ENCODE measurements around the gene PTTG1IP. TPM values are rescaled to one million over a fixed set of nuclear protein-coding genes. Genes with fewer than 3 reads are reported as not detected.

Gene PTTG1IP
- total and polyA plus RNA-seq, 10 of the 15 experiments (the other 5 are each of a cell fraction or from before 2014, with no cell fraction given) = 2.4 to 56.4 (median 44.4) TPM

GRCh38 chr21:44815852-44816628 is 57.5 kb downstream of the PTTG1IP start:
- ChIA-PET CTCF (interaction anchor here (0.7 to 1.6 kb wide), 4 partner anchors 11 to 109 kb away, joined by 3 to 8 read pairs (median 5); no protein-coding TSS in a partner anchor), SMC1A (ENCODE audit: uncharacterized antibody, unreplicated experiment) (interaction anchor here (0.6 to 1.0 kb wide), 2 partner anchors 14 to 479 kb away, joined by 3 read pairs; partner anchors contain the start of gene UBE2G2), RAD21 (ENCODE audit: unreplicated experiment) (no interaction called here), POLR2A (interaction anchor here (0.5 to 1.7 kb wide), 3 partner anchors 12 to 57 kb away, joined by 3 to 4 read pairs (median 3); no protein-coding TSS in a partner anchor)
- in situ Hi-C loops (cut with MboI) = no loop called here
- FAIRE-seq = no peak
- peaks cover 0 to 2% of the 10 kb centered on the region in 2 experiments; a peak in 3 of 4 replicates for H3K36me3 ChIP-seq (ENCODE audit: control insufficient read depth in 2 of 2, insufficient read depth in 2 of 2, low read length in 1 of 2)
- WGBS (ENCODE audit: insufficient coverage, insufficient replicate concordance, low lambda C conversion rate, missing lambda C conversion rate) = 64% methylated on average over 10 of the region's 10 CpGs
- H3K9me3 ChIP-seq (replicated peaks; ENCODE audit: control insufficient read depth, insufficient read depth, low read length) = no peaks in the 10 kb centered on the region; the same call in 2 of the 3 replicates
- TSS peak; percentile 51 for BruUV-seq (replicated peaks)
- no peak for ATAC-seq
- H2AFZ ChIP-seq (ENCODE audit: control insufficient read depth, low read depth, low read length) = no peak overlapping the region
- TF ChIP-seq IKZF2 (IDR thresholded peaks at IDR 0.05) (no peak), POU2F2 (IDR thresholded peaks at IDR 0.05; ENCODE audit: borderline replicate concordance, low read depth, low read length) (no peak), BACH1 (IDR thresholded peaks at IDR 0.05; ENCODE audit: borderline replicate concordance) (no peak), POLR2A (IDR thresholded peaks at IDR 0.05; ENCODE audit: low read depth, low read length) (no peak), KLF5 (IDR thresholded peaks at IDR 0.05; ENCODE audit: partially characterized antibody) (no peak), E4F1 (IDR thresholded peaks at IDR 0.05; ENCODE audit: borderline replicate concordance, partially characterized antibody) (no peak), TARDBP (IDR thresholded peaks at IDR 0.05; ENCODE audit: borderline replicate concordance) (no peak), NRF1 (conservative IDR thresholded peaks at IDR 0.05; ENCODE audit: low read depth, low read length) (no peak), USF2 (IDR thresholded peaks at IDR 0.05; ENCODE audit: borderline replicate concordance, low read depth, low read length) (no peak), GABPA (IDR thresholded peaks at IDR 0.05; ENCODE audit: low read depth) (no peak)
- H4K20me1 ChIP-seq (ENCODE audit: control insufficient read depth, insufficient read depth) = no peaks in the 10 kb centered on the region
- H3K27ac ChIP-seq (ENCODE audit: control insufficient read depth, insufficient read depth) = no peak overlapping the region
- no peak overlapping the region for H3K9ac ChIP-seq (ENCODE audit: control insufficient read depth, insufficient read depth, low read length)
- H3K4me1 ChIP-seq (ENCODE audit: control insufficient read depth, insufficient read depth, low read length) = no peaks in the 10 kb centered on the region
- DNase-seq (ENCODE audit: low read depth, low spot score) = no peak
- H3K4me3 ChIP-seq = no peak overlapping the region
- H3K79me2 ChIP-seq (ENCODE audit: control insufficient read depth, insufficient read depth, low read length) = peaks cover 27% of the 10 kb centered on the region
- no peaks in the 10 kb centered on the region for H3K27me3 ChIP-seq (replicated peaks in 1 of 2; ENCODE audit: control insufficient read depth in 2 of 2, insufficient read depth in 2 of 2, low read length in 1 of 2)
- 0 out of 2 replicates have a peak overlapping the region, but pooled peaks have one; percentile 7 for H3K4me2 ChIP-seq (ENCODE audit: control insufficient read depth, insufficient read depth)
- intact Hi-C loops (cut with micrococcal nuclease; ENCODE audit: unreplicated experiment) = loop anchor here (5.0 kb wide), 2 partner anchors 56 to 116 kb away; partner anchors contain the start of gene PTTG1IP
